Activated effector memory CD4-positive, alpha-beta T cell treated with Interleukin-2 at 50 U/mL for 16 hours (primary cell): ENCODE results near the gene VASP.
"Not testable (repeated sequence)": the region's sequence is repeated elsewhere in the genome, so short reads cannot be mapped to it uniquely, and the experiment has no call there.

Experiments
- DNase-seq: peaks from one replicate; pipeline ENCODE4 v3.0.0-alpha.2; 2020

VASP gene

GRCh38 chr19:45499196-45500180 lies 7.8 kb upstream of the VASP start:
- DNase-seq, result peak; percentile 44

- no peak for DNase-seq
Measured at GRCh38 chr19:45500918-45501729, 6.2 kb upstream of the VASP start.

GRCh38 chr19:45501730-45502014 lies 5.6 kb upstream of the VASP start:
- no peak for DNase-seq

- no peak for DNase-seq
Measured at GRCh38 chr19:45502111-45502510, 5.2 kb upstream of the VASP start.

- no peak for DNase-seq
Measured at GRCh38 chr19:45503909-45504308, 3.4 kb upstream of the VASP start.

- no peak for DNase-seq
Measured at GRCh38 chr19:45505151-45505995, 1.9 kb upstream of the VASP start.

GRCh38 chr19:45505996-45506245 lies 1.4 kb upstream of the VASP start:
- no peak for DNase-seq

GRCh38 chr19:45506246-45506988 lies 862 bp upstream of the VASP start:
- DNase-seq, result peak; percentile 94

GRCh38 chr19:45507872-45508416 lies 665 bp downstream of the VASP start:
- DNase-seq, result no peak

- DNase-seq, result peak; percentile 10
Measured at GRCh38 chr19:45508417-45508860, 1.2 kb downstream of the VASP start.

- DNase-seq, result peak; percentile 24
Measured at GRCh38 chr19:45508861-45509691, 1.8 kb downstream of the VASP start.

- DNase-seq, result no peak
Measured at GRCh38 chr19:45509692-45510015, 2.4 kb downstream of the VASP start.

- not testable (repeated sequence) for DNase-seq
Measured at GRCh38 chr19:45510352-45510751, 3.1 kb downstream of the VASP start.

- no peak for DNase-seq
Measured at GRCh38 chr19:45511074-45511473, 3.8 kb downstream of the VASP start.

- DNase-seq, result no peak
Measured at GRCh38 chr19:45512881-45513483, 5.7 kb downstream of the VASP start.

- no peak for DNase-seq
Measured at GRCh38 chr19:45514376-45515051, 7.2 kb downstream of the VASP start.

GRCh38 chr19:45515081-45515624 lies 7.9 kb downstream of the VASP start:
- no peak for DNase-seq

- no peak for DNase-seq
Measured at GRCh38 chr19:45515807-45516401, 8.6 kb downstream of the VASP start.

- DNase-seq, result no peak
Measured at GRCh38 chr19:45517238-45517637, 10.0 kb downstream of the VASP start.
